ENCODE measurements around the gene VARS1.

Gene VARS1

GRCh38 chr6:31768363-31769257 lies 26.9 kb downstream of the VARS1 start:
- no peak for DNase-seq

DNA sequence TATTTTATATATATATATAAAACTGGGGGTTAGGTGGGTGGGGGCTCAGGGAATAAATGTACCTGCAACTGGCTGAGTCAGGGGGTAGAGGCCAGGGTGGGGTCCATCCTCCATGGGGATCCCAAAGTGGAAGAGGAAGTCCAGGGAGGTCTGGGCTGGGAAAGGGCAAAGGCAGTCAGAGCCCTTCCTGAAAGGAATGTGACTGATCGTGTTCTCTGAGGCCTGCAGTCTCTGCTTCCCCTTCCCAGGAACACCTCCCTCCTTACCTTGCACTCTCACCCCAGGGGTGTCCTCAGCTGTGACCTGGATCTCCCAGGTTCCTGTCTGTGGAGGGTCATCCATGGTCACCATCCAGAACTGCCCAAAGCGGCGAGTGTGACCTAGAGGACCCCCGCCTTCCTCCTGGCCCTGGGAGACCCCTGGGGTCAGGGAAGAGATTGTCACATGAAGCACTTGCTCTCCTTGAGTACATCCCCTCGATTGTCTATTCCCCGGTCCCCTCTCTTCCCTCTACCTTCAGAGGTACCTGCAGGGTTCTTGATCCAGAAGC lies 28.4 kb downstream of the VARS1 start:
- DNase-seq, result no peak

- DNase-seq, result no peak
Measured at GRCh38 chr6:31765910-31766794, 29.4 kb downstream of the VARS1 start.

DNA sequence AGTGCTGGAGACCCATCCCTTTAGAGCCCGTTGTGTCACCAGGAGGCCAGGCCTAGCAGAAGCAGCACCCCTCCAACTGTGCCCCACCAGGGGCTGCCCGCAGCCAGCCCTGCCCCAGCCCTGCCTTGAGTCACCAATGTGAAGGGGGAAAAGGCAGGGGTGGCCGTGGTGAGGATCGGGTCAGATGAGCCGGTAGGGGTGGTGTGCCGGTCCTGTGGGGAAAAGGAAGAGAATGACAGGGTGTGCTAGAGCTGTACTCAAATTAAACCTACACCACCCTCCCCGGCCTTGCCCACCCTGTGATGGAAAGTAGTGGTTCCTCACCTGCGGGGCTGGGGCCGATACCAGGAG lies 30.0 kb downstream of the VARS1 start:
- no peak for DNase-seq

DNA sequence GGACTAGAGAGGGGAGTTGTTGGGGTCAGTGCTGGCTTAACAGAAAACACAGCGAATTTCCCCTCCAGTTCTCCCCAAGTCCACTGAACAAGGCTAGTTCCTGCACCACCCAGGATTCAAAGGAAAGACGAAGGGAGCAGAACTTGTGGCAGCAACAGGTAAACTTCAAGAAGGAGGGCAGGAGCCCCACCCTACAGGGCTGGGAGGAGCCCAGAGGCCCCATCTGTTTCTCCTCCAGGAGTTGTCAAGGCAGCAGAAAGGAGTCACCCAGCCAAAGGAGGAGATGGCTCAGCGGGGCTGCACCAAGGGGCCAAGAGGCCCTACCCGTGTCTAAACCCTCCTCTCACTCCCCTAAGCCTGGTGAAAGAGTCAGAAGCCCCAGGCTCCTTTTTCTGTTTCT lies 31.4 kb downstream of the VARS1 start:
- no peak for DNase-seq

DNA sequence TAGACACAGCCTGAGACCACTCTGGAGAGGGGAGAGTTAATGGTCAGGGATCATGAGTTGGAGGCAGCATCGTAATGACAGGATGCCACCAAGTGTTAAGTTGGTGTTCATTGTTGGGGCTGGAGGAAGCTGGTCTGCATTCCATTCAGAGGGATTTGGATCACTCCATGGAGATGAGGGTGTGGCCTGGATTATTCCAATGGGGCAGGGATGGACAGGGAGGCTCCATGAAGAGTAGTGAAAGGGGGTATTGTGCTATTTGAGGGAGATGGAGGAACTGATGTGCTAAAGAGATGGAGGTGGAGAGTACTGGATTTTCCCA lies 32.0 kb downstream of the VARS1 start:
- no peak for DNase-seq

GRCh38 chr6:31762878-31763618 lies 32.5 kb downstream of the VARS1 start:
- DNase-seq, result no peak

- DNase-seq, result no peak
Measured at GRCh38 chr6:31762356-31762755, 33.2 kb downstream of the VARS1 start, which contains the start of gene SAPCD1. SAPCD1 (plus strand) TSS chr6:31762656; CDS start chr6:31763055, 399 bp downstream.

- DNase-seq, result no peak
Measured at GRCh38 chr6:31761343-31761742, 34.2 kb downstream of the VARS1 start.

- no peak for DNase-seq
Measured at GRCh38 chr6:31760790-31761189, 34.8 kb downstream of the VARS1 start.

- DNase-seq, result no peak
Measured at GRCh38 chr6:31758281-31758680, 37.3 kb downstream of the VARS1 start.

- no peak for DNase-seq
Measured at GRCh38 chr6:31752739-31753319, 42.7 kb downstream of the VARS1 start.

- no peak for DNase-seq
Measured at GRCh38 chr6:31750411-31751022, 45.0 kb downstream of the VARS1 start.

DNA sequence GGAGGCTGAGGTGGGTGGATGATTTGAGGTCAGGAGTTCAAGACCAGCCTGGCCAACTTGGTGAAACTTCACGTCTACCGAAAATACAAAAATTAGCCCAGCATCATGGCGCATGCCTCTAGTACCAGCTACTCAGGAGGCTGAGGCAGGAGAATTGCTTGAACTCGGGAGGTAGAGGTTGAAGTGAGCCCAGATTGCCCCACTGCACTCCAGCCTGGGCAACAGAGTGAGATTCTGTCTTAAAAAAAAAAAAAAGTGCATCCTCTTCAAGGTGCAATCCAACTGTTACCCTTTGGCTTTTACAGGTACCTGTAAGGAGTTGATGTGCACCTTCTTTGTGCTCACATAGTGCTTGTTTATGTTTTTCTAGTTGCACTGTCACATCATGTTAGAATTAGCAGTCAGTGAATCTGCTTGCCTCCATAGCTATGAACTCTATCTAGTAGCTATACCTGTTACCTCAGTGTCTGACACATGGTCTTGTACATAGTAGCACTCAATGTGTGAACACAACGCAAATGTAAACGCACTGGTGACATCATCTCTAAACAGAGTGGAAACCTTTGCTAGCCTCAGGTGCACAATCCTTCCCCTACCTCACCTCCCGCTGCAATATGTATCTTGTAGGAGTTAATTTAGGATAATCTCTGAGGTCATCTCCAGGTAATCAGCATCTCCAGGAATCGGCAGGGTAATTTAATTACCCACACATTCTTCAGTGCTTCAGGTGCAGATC lies 46.1 kb downstream of the VARS1 start:
- DNase-seq, result no peak
